ENCODE results near the gene ADAMTSL1.

ADAMTSL1 gene

GRCh38 chr9:18566121-18566520, 92.2 kb downstream of the ADAMTSL1 start:
- no peak for DNase-seq

- no peak for DNase-seq
Measured at GRCh38 chr9:18568973-18569372, 95.0 kb downstream of the ADAMTSL1 start.

- no peak for DNase-seq
Measured at GRCh38 chr9:18569941-18570630, 96.1 kb downstream of the ADAMTSL1 start.

GRCh38 chr9:18573021-18573556, 99.1 kb downstream of the ADAMTSL1 start:
- no peak for DNase-seq

GRCh38 chr9:18575686-18576085, 101.7 kb downstream of the ADAMTSL1 start:
- DNase-seq: no peak

GRCh38 chr9:18579536-18579935, 105.6 kb downstream of the ADAMTSL1 start:
- DNase-seq: no peak

GRCh38 chr9:18580151-18580550, 106.2 kb downstream of the ADAMTSL1 start:
- DNase-seq: no peak

GRCh38 chr9:18585996-18586395, 112.0 kb downstream of the ADAMTSL1 start:
- DNase-seq: no peak

GRCh38 chr9:18588002-18588401, 114.0 kb downstream of the ADAMTSL1 start:
- DNase-seq: no peak

GRCh38 chr9:18591261-18591660, 117.3 kb downstream of the ADAMTSL1 start:
- no peak for DNase-seq

- no peak for DNase-seq
Measured at GRCh38 chr9:18594837-18595236, 120.9 kb downstream of the ADAMTSL1 start.

GRCh38 chr9:18595597-18595996, 121.6 kb downstream of the ADAMTSL1 start:
- no peak for DNase-seq

GRCh38 chr9:18596920-18597319, 123.0 kb downstream of the ADAMTSL1 start:
- no peak for DNase-seq

GRCh38 chr9:18598969-18599368, 125.0 kb downstream of the ADAMTSL1 start:
- DNase-seq: no peak

GRCh38 chr9:18601026-18601425, 127.1 kb downstream of the ADAMTSL1 start:
- DNase-seq: no peak

- DNase-seq: no peak
Measured at GRCh38 chr9:18601956-18602355, 128.0 kb downstream of the ADAMTSL1 start.

- DNase-seq: no peak
Measured at GRCh38 chr9:18604767-18605730, 131.1 kb downstream of the ADAMTSL1 start.

GRCh38 chr9:18605766-18606180, 131.8 kb downstream of the ADAMTSL1 start:
- no peak for DNase-seq

GRCh38 chr9:18606281-18606680, 132.3 kb downstream of the ADAMTSL1 start:
- DNase-seq: no peak

- DNase-seq: no peak
Measured at GRCh38 chr9:18606846-18607245, 132.9 kb downstream of the ADAMTSL1 start.

- no peak for DNase-seq
Measured at GRCh38 chr9:18608371-18608770, 134.4 kb downstream of the ADAMTSL1 start.

GRCh38 chr9:18610956-18611355, 137.0 kb downstream of the ADAMTSL1 start:
- no peak for DNase-seq

- no peak for DNase-seq
Measured at GRCh38 chr9:18611971-18612370, 138.0 kb downstream of the ADAMTSL1 start.

- DNase-seq: no peak
Measured at GRCh38 chr9:18614116-18614515, 140.2 kb downstream of the ADAMTSL1 start.

Measured in NCI-H187 treated with DMSO at 0.1 percent for 48 hours (cell line).